ENCODE data around the gene DTX3. TPM values are rescaled to one million over a fixed set of nuclear protein-coding genes. Genes with fewer than 3 reads are reported as not detected.
"Not testable (repeated sequence)": the region's sequence is repeated elsewhere in the genome, so short reads cannot be mapped to it uniquely, and the experiment has no call there.

DTX3 gene
- total RNA-seq, 1 donor from 2014 or later = 22.1 TPM

GRCh38 chr12:57586832-57587429, 17.7 kb upstream of the DTX3 start:
- H3K9me3 ChIP-seq = no peaks in the 10 kb centered on the region
- TF ChIP-seq POLR2A (IDR thresholded peaks at IDR 0.05) (no peak), CTCF (IDR thresholded peaks at IDR 0.05) (no peak), POLR2AphosphoS5 (IDR thresholded peaks at IDR 0.05; ENCODE audit: insufficient read depth in 1 of 2, low read depth in 1 of 2) (no peak)
- no peaks in the 10 kb centered on the region for H3K36me3 ChIP-seq
- DNase-seq (ENCODE audit: extremely low spot score in 2 of 2) = no peak
- H3K4me1 ChIP-seq = peaks cover 14% of the 10 kb centered on the region
- no peak overlapping the region for H3K27ac ChIP-seq
- intact Hi-C loops (cut with DNase I) = no loop called here
- no peak overlapping the region for H3K4me3 ChIP-seq
- H3K27me3 ChIP-seq = no peaks in the 10 kb centered on the region

GRCh38 chr12:57588951-57589610, 15.5 kb upstream of the DTX3 start:
- DNase-seq (ENCODE audit: extremely low spot score in 2 of 2); H3K36me3 ChIP-seq; H3K4me3 ChIP-seq; H3K9me3 ChIP-seq; H3K27ac ChIP-seq; H3K27me3 ChIP-seq; intact Hi-C loops (cut with DNase I): not testable (repeated sequence)
- peaks cover 27% of the 10 kb centered on the region for H3K4me1 ChIP-seq

- peaks cover 27% of the 10 kb centered on the region for H3K4me1 ChIP-seq
- H3K27ac ChIP-seq = peak overlapping the region; percentile 78
- H3K36me3 ChIP-seq = no peaks in the 10 kb centered on the region
- H3K9me3 ChIP-seq = no peaks in the 10 kb centered on the region
- H3K4me3 ChIP-seq = peak overlapping the region; percentile 84 to 95
- no peak for DNase-seq (ENCODE audit: extremely low spot score in 2 of 2)
- intact Hi-C loops (cut with DNase I) = no loop called here
- TF ChIP-seq POLR2A (IDR thresholded peaks at IDR 0.05) (no peak), CTCF (IDR thresholded peaks at IDR 0.05) (no peak), POLR2AphosphoS5 (IDR thresholded peaks at IDR 0.05; ENCODE audit: insufficient read depth in 1 of 2, low read depth in 1 of 2) (no peak)
- H3K27me3 ChIP-seq = no peaks in the 10 kb centered on the region
Observed at GRCh38 chr12:57590479-57590863, 14.2 kb upstream of the DTX3 start.

GRCh38 chr12:57590864-57591781, 13.5 kb upstream of the DTX3 start, which contains the start of gene PIP4K2C:
PIP4K2C (plus strand) TSS chr12:57591192; CDS start chr12:57591290, 98 bp downstream.
- Histone ChIP-seq H3K36me3 (peaks cover 0 to 6% of the 10 kb centered on the region in 2 donors), H3K4me1 (peaks cover 27% of the 10 kb centered on the region)
- no peak for TF ChIP-seq CTCF (IDR thresholded peaks at IDR 0.05)
- peak in 1 of 2 donors; percentile 35 for TF ChIP-seq POLR2A (IDR thresholded peaks at IDR 0.05)
- TF ChIP-seq POLR2AphosphoS5 (IDR thresholded peaks at IDR 0.05; ENCODE audit: insufficient read depth in 1 of 2, low read depth in 1 of 2) = peak in 1 of 2 donors; percentile 75

GRCh38 chr12:57591782-57592325, 12.8 kb upstream of the DTX3 start:
- Histone ChIP-seq H3K27me3 (no peaks in the 10 kb centered on the region), H3K36me3 (peaks cover 0 to 7% of the 10 kb centered on the region in 2 donors), H3K4me1 (peaks cover 27% of the 10 kb centered on the region), H3K27ac (peak overlapping the region; percentile 78), H3K4me3 (peak overlapping the region; percentile 84 to 95), H3K9me3 (no peaks in the 10 kb centered on the region)
- no peak for DNase-seq (ENCODE audit: extremely low spot score in 2 of 2)
- TF ChIP-seq POLR2AphosphoS5 (IDR thresholded peaks at IDR 0.05; ENCODE audit: insufficient read depth in 1 of 2, low read depth in 1 of 2) (no peak), POLR2A (IDR thresholded peaks at IDR 0.05) (no peak), CTCF (IDR thresholded peaks at IDR 0.05) (no peak)
- intact Hi-C loops (cut with DNase I) = no loop called here

More at GRCh38 chr12:57590864-57591781, 13.5 kb upstream of the DTX3 start, which contains the start of gene PIP4K2C:
- peak within 1 kb of the TSS; percentile 84 to 95 for H3K4me3 ChIP-seq
- H3K27ac ChIP-seq = peak within 1 kb of the TSS; percentile 78
- no peaks in the 10 kb centered on the region for H3K9me3 ChIP-seq
- intact Hi-C loops (cut with DNase I) = no loop called here
- no peak for DNase-seq (ENCODE audit: extremely low spot score in 2 of 2)
- H3K27me3 ChIP-seq = no peaks in the 10 kb centered on the region

Data from vagina (tissue), 2 donors.